Keratinocyte (primary cell): ENCODE measurements around the gene DGKD.

Experiments used
- EZH2 ChIP-seq: IDR thresholded peaks from one replicate; pipeline ENCODE4 v1.6.1; 2012; ENCODE audit warnings: inconsistent platforms, mild to moderate bottlenecking, low read length, moderate library complexity
- TF ChIP-seq, protein P1 (sequence below), 3 experiments: IDR thresholded peaks in 1 of 3; conservative IDR thresholded peaks in 1 of 3; optimal IDR thresholded peaks in 1 of 3; 2 replicates in 2 of 3; 3 replicates in 1 of 3; pipeline versions ENCODE3 to v1.5.1; 2011; ENCODE audit warnings: low read length in 3 of 3, mild to moderate bottlenecking in 3 of 3, moderate library complexity in 2 of 3, control low read depth in 1 of 3, inconsistent platforms in 1 of 3; ENCODE audit not compliant: insufficient read depth in 2 of 3; ENCODE audit errors: extremely low read depth in 1 of 3

GRCh38 chr2:233349005-233349998 lies 5.0 kb upstream of the DGKD start:
- TF ChIP-seq, protein P1, sequence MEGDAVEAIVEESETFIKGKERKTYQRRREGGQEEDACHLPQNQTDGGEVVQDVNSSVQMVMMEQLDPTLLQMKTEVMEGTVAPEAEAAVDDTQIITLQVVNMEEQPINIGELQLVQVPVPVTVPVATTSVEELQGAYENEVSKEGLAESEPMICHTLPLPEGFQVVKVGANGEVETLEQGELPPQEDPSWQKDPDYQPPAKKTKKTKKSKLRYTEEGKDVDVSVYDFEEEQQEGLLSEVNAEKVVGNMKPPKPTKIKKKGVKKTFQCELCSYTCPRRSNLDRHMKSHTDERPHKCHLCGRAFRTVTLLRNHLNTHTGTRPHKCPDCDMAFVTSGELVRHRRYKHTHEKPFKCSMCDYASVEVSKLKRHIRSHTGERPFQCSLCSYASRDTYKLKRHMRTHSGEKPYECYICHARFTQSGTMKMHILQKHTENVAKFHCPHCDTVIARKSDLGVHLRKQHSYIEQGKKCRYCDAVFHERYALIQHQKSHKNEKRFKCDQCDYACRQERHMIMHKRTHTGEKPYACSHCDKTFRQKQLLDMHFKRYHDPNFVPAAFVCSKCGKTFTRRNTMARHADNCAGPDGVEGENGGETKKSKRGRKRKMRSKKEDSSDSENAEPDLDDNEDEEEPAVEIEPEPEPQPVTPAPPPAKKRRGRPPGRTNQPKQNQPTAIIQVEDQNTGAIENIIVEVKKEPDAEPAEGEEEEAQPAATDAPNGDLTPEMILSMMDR (optimal IDR thresholded peaks at IDR 0.05 in 1 of 3, IDR thresholded peaks at IDR 0.05 in 1 of 3, conservative IDR thresholded peaks at IDR 0.05 in 1 of 3; ENCODE audit: extremely low read depth in 1 of 3, insufficient read depth in 2 of 3, low read length in 3 of 3): no peak
- no peak for TF ChIP-seq EZH2
